Inflammatory macrophage treated with lipopolysaccharide for 4 hours (primary cell): Measurements from ENCODE around the gene CLCA2.
A peak's percentile ranks its signal among the peaks of the same experiment; 100 is the strongest.

ENCODE experiments used
- DNase-seq: peaks from one replicate; pipeline ENCODE4 v3.0.0-alpha.2; 2020

CLCA2 gene

DNA sequence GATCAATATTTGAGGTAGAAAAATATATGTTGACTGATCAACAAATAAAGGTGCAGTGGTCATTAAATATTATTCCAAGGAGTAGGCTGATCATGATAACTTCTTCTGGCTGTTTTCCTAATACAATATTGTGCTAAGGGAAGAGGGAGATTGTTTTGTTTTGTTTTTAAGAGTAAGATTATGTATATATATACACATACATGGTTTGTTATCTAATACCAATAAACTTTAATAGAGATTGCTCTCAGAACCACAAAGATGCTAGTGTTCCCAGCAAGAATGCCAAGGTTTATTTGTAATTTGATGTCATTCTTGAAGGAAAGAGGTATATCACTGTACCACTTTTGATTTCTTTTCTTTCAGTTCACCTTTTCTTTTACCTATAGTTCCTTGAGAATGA, 10.1 kb downstream of the CLCA2 start:
- DNase-seq = no peak

GRCh38 chr1:86435327-86435726, 11.4 kb downstream of the CLCA2 start:
- no peak for DNase-seq

GRCh38 chr1:86436041-86436440, 12.1 kb downstream of the CLCA2 start:
- no peak for DNase-seq

- no peak for DNase-seq
Observed at GRCh38 chr1:86441581-86441980, 17.6 kb downstream of the CLCA2 start.

- DNase-seq = no peak
Observed at GRCh38 chr1:86441997-86442396, 18.0 kb downstream of the CLCA2 start.

DNA sequence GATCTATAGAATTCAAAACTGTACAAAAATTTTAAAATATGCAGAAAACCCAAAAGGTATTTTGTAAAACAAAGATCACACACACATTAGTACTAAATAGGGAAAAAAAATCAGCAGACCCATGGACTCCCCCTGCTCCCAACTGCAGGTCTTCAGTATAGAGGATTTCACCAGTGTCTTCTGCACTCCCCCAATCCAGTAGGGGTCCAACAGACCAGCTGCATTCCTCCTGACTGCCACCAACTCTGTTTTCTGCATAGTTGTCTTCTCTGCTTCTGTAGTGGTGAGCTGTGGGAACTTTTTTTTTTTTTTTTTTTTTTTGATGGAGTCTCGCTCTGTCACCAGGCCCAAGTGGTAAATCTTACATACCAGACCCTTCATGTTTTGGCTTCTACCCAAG, 21.9 kb downstream of the CLCA2 start:
- no peak for DNase-seq

- no peak for DNase-seq
Observed at GRCh38 chr1:86447198-86447790, 23.3 kb downstream of the CLCA2 start.

- no peak for DNase-seq
Observed at GRCh38 chr1:86448670-86449069, 24.7 kb downstream of the CLCA2 start.

DNA sequence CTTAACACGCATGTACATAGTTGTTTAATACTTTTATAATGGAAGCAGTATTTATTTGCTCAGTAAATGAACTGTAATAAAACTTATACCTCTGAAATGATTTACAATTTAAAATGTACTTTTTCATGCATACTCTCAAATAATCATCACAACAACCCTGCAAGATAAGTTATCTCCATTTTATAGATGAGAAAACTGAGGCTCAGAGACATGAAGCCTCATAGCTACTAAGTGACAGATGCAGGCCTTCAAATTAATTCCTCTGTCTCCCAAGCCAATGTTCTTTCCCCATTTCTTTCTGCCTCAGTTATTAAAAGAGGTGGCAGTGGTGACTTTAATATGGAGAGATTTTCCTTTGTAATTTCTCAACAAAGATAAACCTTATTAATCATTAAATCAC, 25.1 kb downstream of the CLCA2 start:
- no peak for DNase-seq

- no peak for DNase-seq
Observed at GRCh38 chr1:86450847-86451246, 26.9 kb downstream of the CLCA2 start.

DNA sequence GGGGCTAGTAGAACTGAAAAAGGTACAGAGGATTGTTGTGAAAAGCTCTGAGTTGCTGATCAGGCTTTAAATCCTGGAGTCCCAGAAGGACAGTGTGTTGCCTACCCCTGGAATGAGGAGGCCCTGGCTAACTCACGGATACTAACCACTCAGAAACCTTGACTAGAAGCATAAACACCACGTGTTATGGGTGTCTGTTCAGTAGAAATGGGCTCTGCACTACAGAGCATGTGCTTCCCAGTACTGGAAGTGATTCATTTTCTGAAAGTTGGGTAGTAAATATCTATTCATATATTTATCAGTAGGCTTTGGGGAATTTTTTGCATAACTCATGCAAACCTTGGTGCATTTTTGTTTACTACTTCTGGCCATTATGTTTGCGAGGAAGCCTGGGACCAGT, 29.7 kb downstream of the CLCA2 start:
- no peak for DNase-seq

GRCh38 chr1:86455073-86455472, 31.1 kb downstream of the CLCA2 start:
- no peak for DNase-seq

DNA sequence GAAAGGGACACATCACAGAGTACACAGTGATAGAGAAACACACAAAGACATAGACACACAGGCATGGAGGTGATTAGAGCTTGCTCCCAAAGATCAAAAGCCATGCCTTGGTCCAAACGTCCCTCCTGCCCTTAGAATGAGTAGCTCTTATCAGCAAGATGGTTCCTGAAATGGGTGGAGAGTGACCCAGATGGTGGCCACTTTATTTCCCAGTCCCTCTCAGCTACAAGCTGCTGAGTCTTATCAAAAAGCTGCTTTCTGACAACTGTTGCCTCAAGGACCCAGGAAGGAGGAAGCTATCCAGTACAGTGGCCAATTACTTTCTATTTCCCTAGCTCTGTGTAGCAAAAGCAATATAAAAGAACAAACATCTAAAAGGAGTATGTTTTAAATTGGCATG, 37.0 kb downstream of the CLCA2 start:
- DNase-seq = peak; percentile 14

GRCh38 chr1:86461482-86461881, 37.5 kb downstream of the CLCA2 start:
- DNase-seq = no peak

DNA sequence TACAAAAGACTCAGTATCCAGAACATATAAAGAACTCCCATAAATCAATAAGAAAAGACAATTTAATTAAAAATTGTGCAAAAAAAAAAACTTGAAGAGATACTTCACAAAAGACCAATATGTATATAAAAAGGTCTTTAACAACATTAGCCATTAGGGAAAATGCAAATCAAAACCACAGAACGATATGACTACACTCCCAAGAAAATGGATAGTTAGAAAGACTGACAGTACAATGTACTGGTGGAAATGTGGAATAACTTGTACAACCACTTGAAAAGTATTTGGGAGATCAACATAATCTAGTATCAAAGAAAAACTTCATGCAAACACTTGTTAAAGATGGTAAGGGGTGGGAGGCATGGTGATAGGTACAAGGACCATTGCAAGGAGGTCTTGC, 40.8 kb downstream of the CLCA2 start:
- DNase-seq = no peak

DNA sequence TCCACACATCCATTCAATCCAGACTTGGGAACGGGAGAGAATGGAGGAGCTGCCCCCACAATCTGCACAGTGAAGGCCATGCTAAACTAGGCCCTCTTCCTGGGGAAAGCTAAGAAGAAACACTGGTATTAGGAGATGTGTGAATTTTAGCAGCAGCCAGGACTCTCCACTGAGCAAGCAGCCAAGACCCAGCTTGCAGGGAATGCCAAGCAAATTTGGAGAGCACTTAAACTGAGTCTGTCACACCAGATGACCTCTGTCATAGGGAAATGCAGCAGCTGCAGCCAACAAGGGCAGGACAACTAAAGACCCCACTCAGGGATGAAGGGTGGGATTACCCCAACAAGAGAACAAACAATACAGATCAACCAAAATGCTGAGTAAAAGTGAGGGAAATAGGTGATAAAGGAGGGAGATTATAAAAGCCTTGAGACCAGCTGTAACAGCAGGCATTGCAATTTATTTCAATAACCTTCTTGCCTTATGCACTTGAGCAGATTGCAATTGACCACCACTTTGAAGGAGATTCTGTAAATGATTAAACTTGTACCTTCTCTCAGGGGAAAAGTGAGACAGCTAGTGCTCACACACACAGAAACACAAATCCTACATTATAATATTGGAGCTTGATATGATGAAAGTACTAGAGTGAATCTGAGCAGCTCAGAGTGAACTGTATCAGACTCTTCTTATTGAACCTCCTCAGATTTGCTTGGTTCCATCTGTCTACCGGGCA, 42.3 kb downstream of the CLCA2 start:
- no peak for DNase-seq

DNA sequence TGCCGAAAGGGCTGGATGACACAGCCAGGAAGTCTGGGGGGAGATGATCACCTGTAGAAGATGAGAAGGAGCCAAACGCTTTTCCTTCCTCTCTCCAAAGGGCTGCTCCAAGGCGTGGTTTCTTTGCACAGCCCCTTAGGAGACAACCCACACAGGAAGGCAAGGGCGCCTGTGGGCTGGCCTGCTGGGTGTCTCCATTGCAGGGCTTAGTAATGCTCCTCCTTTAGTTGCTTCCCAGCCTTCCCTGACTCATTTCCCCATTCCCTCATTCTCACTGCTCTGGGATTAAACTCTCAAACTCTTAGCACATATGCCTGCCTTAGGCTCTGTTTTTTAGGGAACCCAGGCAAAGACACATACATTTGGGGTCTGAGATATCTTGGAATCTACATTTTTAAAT, 43.0 kb downstream of the CLCA2 start:
- DNase-seq = no peak

GRCh38 chr1:86468501-86468977, 44.6 kb downstream of the CLCA2 start, which contains the start of gene CLCA1:
Gene CLCA1 (plus strand): TSS chr1:86468927. CDS start chr1:86468972, 45 bp downstream.
- DNase-seq = no peak

GRCh38 chr1:86470859-86471258, 46.9 kb downstream of the CLCA2 start:
- DNase-seq = no peak

GRCh38 chr1:86471291-86471690, 47.3 kb downstream of the CLCA2 start:
- no peak for DNase-seq

DNA sequence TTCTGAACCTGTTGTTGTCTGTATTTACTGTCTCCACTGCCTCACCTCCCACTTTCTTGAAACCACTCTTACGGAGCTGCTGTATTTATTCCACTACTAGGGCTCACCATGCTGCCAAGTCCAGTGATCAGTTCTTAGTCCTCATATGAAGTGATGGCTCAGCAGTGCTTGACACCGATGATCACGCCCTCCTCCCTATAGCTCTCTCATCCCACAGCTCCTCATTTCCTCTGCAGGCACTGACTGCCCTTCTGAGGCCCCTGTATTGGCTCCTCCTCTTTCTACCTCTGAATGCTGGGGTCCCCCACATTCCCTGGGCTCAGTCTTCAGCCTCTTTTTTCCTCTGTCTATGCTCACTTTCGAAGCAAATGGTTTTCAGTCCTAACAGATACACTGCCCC, 48.2 kb downstream of the CLCA2 start:
- no peak for DNase-seq

DNA sequence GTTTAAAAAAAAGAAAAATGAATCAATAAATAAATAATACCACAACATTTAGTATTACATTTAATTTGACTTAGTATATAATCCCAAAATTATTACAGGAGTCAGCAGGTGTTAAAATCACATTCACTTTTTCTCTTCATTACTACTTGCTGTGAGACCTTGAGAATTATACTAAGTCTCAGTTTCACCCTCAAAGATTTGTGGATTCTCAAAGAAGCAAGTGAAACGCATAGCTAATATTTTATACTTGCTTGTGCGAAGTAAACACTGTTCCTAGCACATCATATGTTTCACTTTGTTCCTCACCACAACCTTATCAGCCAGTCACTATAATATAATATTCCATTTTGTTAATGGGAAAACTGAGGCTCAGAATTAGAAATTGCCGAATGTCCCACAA, 48.8 kb downstream of the CLCA2 start:
- no peak for DNase-seq

GRCh38 chr1:86477256-86477655, 53.3 kb downstream of the CLCA2 start:
- no peak for DNase-seq

DNA sequence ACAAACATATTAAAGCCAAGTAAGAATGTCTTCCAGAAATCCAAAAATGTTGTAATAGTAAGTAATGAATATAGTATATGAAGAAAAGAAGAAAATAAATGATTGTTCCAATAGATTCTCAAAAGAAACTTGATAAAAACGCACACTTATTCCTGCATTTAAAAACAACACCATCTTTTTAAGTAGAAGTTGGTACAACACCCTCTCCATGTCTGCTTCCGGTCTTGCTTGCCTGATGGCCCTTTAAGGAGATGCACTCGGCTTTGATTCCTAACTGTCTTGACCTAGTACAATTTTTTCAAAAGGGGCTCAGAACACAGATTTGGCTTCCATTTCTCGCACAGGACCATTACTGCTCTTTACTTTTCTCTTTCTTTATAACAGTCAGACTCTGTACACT, 53.7 kb downstream of the CLCA2 start:
- no peak for DNase-seq
